SK-N-SH (cell line): ENCODE measurements around the gene CIT. TPM values are rescaled to one million over a fixed set of nuclear protein-coding genes. Genes with fewer than 3 reads are reported as not detected.
A peak's percentile ranks its signal among the peaks of the same experiment; 100 is the strongest.

Experiments used
- CTCF ChIA-PET: fragments of 300-600, 350-600 bp; formaldehyde crosslinking; extraction: SDS; loops from one replicate; lab custom pipeline; 2021; lab: Yijun Ruan, JAX
- POLR2A ChIA-PET: fragments of 350-600 bp; sonication (Branson Sonifier 250); formaldehyde crosslinking; extraction: SDS; loops from one replicate; lab custom pipeline; 2020; ENCODE audit warnings: antibody characterized with exemption, inconsistent platforms; lab: Yijun Ruan, JAX
- DNase-seq: peaks from one replicate; pipeline ENCODE4 v3.0.0; 2012
- H2AFZ ChIP-seq: fragments of 200-600 bp; sonication (generic); 2 replicates; pipeline ENCODE4 v1.8.1; 2016; ENCODE audit warnings: antibody characterized with exemption, mild to moderate bottlenecking, low read depth
- H3F3A ChIP-seq: fragments of 200-600 bp; sonication (generic); replicated peaks from 2 replicates; pipeline ENCODE3; 2016; ENCODE audit warnings: antibody characterized with exemption, mild to moderate bottlenecking; ENCODE audit not compliant: insufficient read depth
- H3K27ac ChIP-seq, 2 experiments: fragments of 200-500 bp in 1 of 2; fragments of 200-600 bp in 1 of 2; sonication (Bioruptor generic) in 1 of 2; sonication (generic), shearing (Covaris generic) in 1 of 2; 2 replicates each; pipeline versions ENCODE4 v1.5.1 to v1.6.1; 2014 to 2016; ENCODE audit warnings: low read depth in 2 of 2, inconsistent platforms in 1 of 2, low read length in 1 of 2, mild to moderate bottlenecking in 1 of 2, mixed read lengths in 1 of 2
- H3K27me3 ChIP-seq: fragments of 200-600 bp; sonication (generic), shearing (Covaris generic); 2 replicates; pipeline ENCODE4 v1.6.1; 2016; ENCODE audit warnings: mixed run types; ENCODE audit not compliant: insufficient read depth
- H3K36me3 ChIP-seq, 2 experiments: fragments of 200-500 bp in 1 of 2; fragments of 200-600 bp in 1 of 2; sonication (Bioruptor generic) in 1 of 2; sonication (generic) in 1 of 2; replicated peaks in 1 of 2; 2 replicates each; pipeline versions ENCODE3 to v1.5.1; 2014 to 2016; ENCODE audit warnings: low read length in 1 of 2, mild to moderate bottlenecking in 1 of 2; ENCODE audit not compliant: insufficient read depth in 2 of 2, control insufficient read depth in 1 of 2
- H3K4me1 ChIP-seq, 2 experiments: fragments of 200-500 bp in 1 of 2; fragments of 200-600 bp in 1 of 2; sonication (Bioruptor generic) in 1 of 2; sonication (generic), shearing (Covaris generic) in 1 of 2; 2 replicates each; pipeline versions ENCODE4 v1.5.1 to v1.6.1; 2014 to 2016; ENCODE audit warnings: low read depth in 1 of 2, low read length in 1 of 2, mixed run types in 1 of 2; ENCODE audit not compliant: insufficient read depth in 2 of 2, control insufficient read depth in 1 of 2
- H3K4me2 ChIP-seq: fragments of 200-600 bp; sonication (generic), shearing (Covaris generic); 2 replicates; pipeline ENCODE4 v1.6.1; 2017; ENCODE audit warnings: mixed run types
- H3K4me3 ChIP-seq, 2 experiments: fragments of 200-500 bp in 1 of 2; fragments of 200-600 bp in 1 of 2; sonication (Bioruptor generic) in 1 of 2; sonication (generic), shearing (Covaris generic) in 1 of 2; 2 replicates each; pipeline versions ENCODE4 v1.5.1 to v1.8.1; 2014 to 2016; ENCODE audit warnings: low read depth in 2 of 2, inconsistent platforms in 1 of 2, low read length in 1 of 2, mild to moderate bottlenecking in 1 of 2, mixed read lengths in 1 of 2, moderate library complexity in 1 of 2
- H3K79me2 ChIP-seq: fragments of 200-600 bp; sonication (generic); 2 replicates; pipeline ENCODE4 v1.8.1; 2017; ENCODE audit warnings: mild to moderate bottlenecking; ENCODE audit not compliant: insufficient read depth
- H3K9ac ChIP-seq: fragments of 200-600 bp; sonication (generic); 2 replicates; pipeline ENCODE4 v1.6.1; 2017; ENCODE audit warnings: mixed run types
- H3K9me2 ChIP-seq: fragments of 200-600 bp; sonication (generic); 2 replicates; pipeline ENCODE4 v1.6.1; 2017; ENCODE audit warnings: mixed run types
- H3K9me3 ChIP-seq: fragments of 200-600 bp; sonication (generic); 2 replicates; pipeline ENCODE4 v1.6.1; 2017; ENCODE audit warnings: mixed run types, mild to moderate bottlenecking, moderate library complexity
- H4K20me1 ChIP-seq: fragments of 200-600 bp; sonication (generic); 2 replicates; pipeline ENCODE4 v1.6.1; 2017; ENCODE audit warnings: mild to moderate bottlenecking, mixed run types; ENCODE audit not compliant: insufficient read depth
- CHD2 ChIP-seq: fragments of 150-350 bp; IDR thresholded peaks from 2 replicates; pipeline ENCODE4 v1.6.1; 2018; ENCODE audit warnings: low read length; ENCODE audit not compliant: partially characterized antibody
- ELF1 ChIP-seq: IDR thresholded peaks from 2 replicates; pipeline ENCODE4 v1.4.0; 2012
- EZH2phosphoT487 ChIP-seq: fragments of 200-600 bp; sonication (generic); IDR thresholded peaks from 2 replicates; pipeline ENCODE4 v1.6.1; 2017; ENCODE audit warnings: low read depth, mixed run types, mild to moderate bottlenecking, antibody characterized with exemption, moderate library complexity, borderline replicate concordance
- FOSL2 ChIP-seq: IDR thresholded peaks from 2 replicates; pipeline ENCODE4 v1.4.0; 2012; ENCODE audit warnings: low read depth, mild to moderate bottlenecking, moderate library complexity, borderline replicate concordance
- FOXJ3 ChIP-seq: sonication (generic); formaldehyde crosslinking; IDR thresholded peaks from 2 replicates; pipeline ENCODE4 v1.5.1; 2020; ENCODE audit warnings: mild to moderate bottlenecking, missing genetic modification reagents
- FOXM1 ChIP-seq: IDR thresholded peaks from 2 replicates; pipeline ENCODE4 v1.4.0; 2012; ENCODE audit warnings: low read depth, mild to moderate bottlenecking
- GATA2 ChIP-seq: sonication (generic); formaldehyde crosslinking; IDR thresholded peaks from 2 replicates; pipeline ENCODE4 v1.5.0; 2020; ENCODE audit warnings: mild to moderate bottlenecking, missing genetic modification reagents
- IRF3 ChIP-seq: fragments of 150-350 bp; IDR thresholded peaks from 2 replicates; pipeline ENCODE4 v1.6.1; 2016; ENCODE audit warnings: mild to moderate bottlenecking, low read depth, low read length
- MXI1 ChIP-seq: IDR thresholded peaks from 2 replicates; pipeline ENCODE4 v1.6.1; 2012; ENCODE audit warnings: mild to moderate bottlenecking, low read depth, low read length, improper control_type of control experiment
- PBX3 ChIP-seq: IDR thresholded peaks from 2 replicates; pipeline ENCODE4; 2012
- POLR2AphosphoS5 ChIP-seq: IDR thresholded peaks from 2 replicates; pipeline ENCODE4 v1.6.1; 2012; ENCODE audit warnings: low read depth, low read length
- RAD21 ChIP-seq: IDR thresholded peaks from 2 replicates; pipeline ENCODE4 v1.6.1; 2012; ENCODE audit warnings: mild to moderate bottlenecking, low read length
- RCOR1 ChIP-seq: fragments of 150-350 bp; IDR thresholded peaks from 2 replicates; pipeline ENCODE4 v1.6.1; 2017; ENCODE audit warnings: antibody characterized with exemption, low read length
- RXRA ChIP-seq: IDR thresholded peaks from 2 replicates; pipeline ENCODE4 v1.4.0; 2012; ENCODE audit warnings: low read depth, mild to moderate bottlenecking, borderline replicate concordance
- TCF12 ChIP-seq: IDR thresholded peaks from 2 replicates; pipeline ENCODE4 v1.4.0; 2012
- TEAD4 ChIP-seq: IDR thresholded peaks from 2 replicates; pipeline ENCODE4 v1.4.0; 2012; ENCODE audit warnings: mild to moderate bottlenecking, borderline replicate concordance; ENCODE audit not compliant: insufficient read depth
- YY1 ChIP-seq: IDR thresholded peaks from 2 replicates; pipeline ENCODE4 v1.4.0; 2012; ENCODE audit warnings: low read depth, mild to moderate bottlenecking
- WGBS: methylation state at CpG from one replicate; pipeline ENCODE4 v1.1.6; 2017; ENCODE audit warnings: low lambda C conversion rate; 5-methylcytosine and 5-hydroxymethylcytosine counted together
- polyA plus RNA-seq, 3 experiments: library from polyadenylated mRNA; depleted of rRNA; stranded (reverse); fragments of >200 nt; gene quantifications; 2 replicates each; pipeline ENCODE4 v1.2.3, GENCODE V29; 2012

Gene CIT
- polyA plus RNA-seq, 1 of the 3 experiments (the other 2 are of a cell fraction), result 7.7 TPM

- TF ChIP-seq PBX3, result 0 out of 2 replicates have a peak, but pooled peaks have one; percentile 42
- TF ChIP-seq GATA2, result no peak
- no peak for TF ChIP-seq RCOR1
- TF ChIP-seq TCF12, result no peak; the same call in 1 of the 2 replicates
- TF ChIP-seq FOSL2, result peak; percentile 80
- TF ChIP-seq TEAD4, result no peak
- no peak for TF ChIP-seq POLR2AphosphoS5
- peak; percentile 50 for TF ChIP-seq CHD2
- TF ChIP-seq FOXM1, result no peak
- TF ChIP-seq FOXJ3 (CRISPR knock-in tag), result no peak
- TF ChIP-seq RAD21, result peak; percentile 66
- TF ChIP-seq EZH2phosphoT487, result no peak
- TF ChIP-seq MXI1, result peak; percentile 92
Observed at GRCh38 chr12:119804011-119804641, 73.0 kb downstream of the CIT start (continued).

- Histone ChIP-seq H3K27ac (no peak overlapping the region), H3K27me3 (no peaks in the 10 kb centered on the region), H3K4me1 (peaks cover 7 to 8% of the 10 kb centered on the region in 2 experiments; a peak in 3 of 4 replicates), H4K20me1 (no peaks in the 10 kb centered on the region), H3K9ac (no peak overlapping the region), H3K79me2 (peaks cover 9% of the 10 kb centered on the region; the same call in 1 of the 2 replicates), H3F3A (no peaks in the 10 kb centered on the region), H3K9me3 (no peaks in the 10 kb centered on the region), H3K36me3 (peaks cover 0 to 9% of the 10 kb centered on the region in 2 experiments), H2AFZ (no peak overlapping the region), H3K4me2 (no peak overlapping the region), H3K9me2 (no peaks in the 10 kb centered on the region), H3K4me3 (no peak overlapping the region)
- no peak for TF ChIP-seq TEAD4
- TF ChIP-seq MXI1, result no peak
- TF ChIP-seq YY1, result 0 out of 2 replicates have a peak, but pooled peaks have one; percentile 35
- TF ChIP-seq RXRA, result no peak
- no peak for TF ChIP-seq FOXM1
- TF ChIP-seq GATA2, result no peak
- POLR2A ChIA-PET, result no interaction called here
- WGBS, result 78% methylated on average over 16 of the region's 16 CpGs
- peak; percentile 41 for DNase-seq
- CTCF ChIA-PET, result interaction anchor here (0.8 to 5.7 kb wide), 7 partner anchors 11 to 135 kb away, joined by 3 to 58 read pairs (median 3); no protein-coding TSS in a partner anchor
Observed at GRCh38 chr12:119803381-119803791, 73.7 kb downstream of the CIT start.

GRCh38 chr12:119802472-119802871 is 74.6 kb downstream of the CIT start:
- WGBS, result 84% methylated on average over 4 of the region's 4 CpGs
- Histone ChIP-seq H3K4me2 (no peak overlapping the region), H3K27ac (no peak overlapping the region), H3K9me2 (no peaks in the 10 kb centered on the region), H3K4me1 (peaks cover 7 to 8% of the 10 kb centered on the region in 2 experiments; a peak in 3 of 4 replicates), H4K20me1 (no peaks in the 10 kb centered on the region), H3K27me3 (no peaks in the 10 kb centered on the region), H3K79me2 (peaks cover 7% of the 10 kb centered on the region; the same call in 1 of the 2 replicates), H3K4me3 (no peak overlapping the region), H3K9me3 (no peaks in the 10 kb centered on the region), H3K9ac (no peak overlapping the region), H3F3A (no peaks in the 10 kb centered on the region), H3K36me3 (peaks cover 0 to 5% of the 10 kb centered on the region in 2 experiments), H2AFZ (no peak overlapping the region)
- POLR2A ChIA-PET, result no interaction called here
- TF ChIP-seq ELF1, result no peak
- TF ChIP-seq TCF12, result no peak
- TF ChIP-seq IRF3, result no peak
- TF ChIP-seq FOSL2, result no peak
- no peak for DNase-seq
- CTCF ChIA-PET, result interaction anchor here (0.8 to 5.7 kb wide), 5 partner anchors 8 to 136 kb away, joined by 3 to 58 read pairs (median 4); no protein-coding TSS in a partner anchor
